D341Med (cell line): Measurements from ENCODE around the gene INO80.

Experiments used
- DNase-seq: peaks from one replicate; pipeline ENCODE4 v3.0.0; 2012; ENCODE audit warnings: low spot score

Gene INO80

DNA sequence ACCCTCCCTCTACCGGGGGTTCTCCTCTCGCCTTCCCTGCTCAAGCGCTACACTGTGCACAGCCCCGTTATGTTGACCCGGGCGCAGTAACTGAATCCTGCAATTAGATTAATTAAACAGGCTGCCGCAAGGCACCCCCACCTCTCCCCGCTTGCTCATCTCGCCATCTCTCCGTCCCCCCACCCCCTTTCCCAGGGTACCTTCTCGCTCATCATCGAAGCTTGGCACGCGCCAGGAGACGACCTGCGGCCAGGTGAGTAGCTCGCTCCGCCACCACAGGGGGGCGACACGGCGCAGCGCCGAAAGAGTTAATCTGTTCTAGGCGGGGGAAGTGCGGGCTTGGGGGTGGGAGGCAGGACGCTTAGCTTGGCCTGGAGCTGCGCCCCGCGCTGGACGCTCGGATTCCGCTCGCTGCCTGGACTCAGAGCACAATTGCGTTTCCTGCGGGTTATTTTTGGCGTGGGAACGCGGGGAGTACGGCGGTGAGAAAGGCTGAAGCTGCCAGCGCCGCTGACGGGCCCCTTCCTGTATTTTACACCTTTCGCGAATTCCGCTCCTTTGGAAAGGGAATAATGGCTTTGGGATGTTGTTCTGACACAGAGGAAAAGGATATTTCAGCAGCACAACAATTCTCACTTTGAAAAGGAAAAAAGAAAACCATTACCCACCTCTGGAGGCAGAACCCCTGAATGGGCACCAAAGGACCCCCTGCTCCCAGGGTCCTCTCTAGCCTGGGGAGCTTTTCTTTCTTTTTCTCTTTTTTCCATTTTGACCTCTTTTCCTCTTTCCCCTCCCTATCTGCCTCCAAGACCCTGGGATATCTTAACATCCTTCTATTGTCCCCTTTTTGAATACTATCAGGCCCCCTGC lies 185.4 kb downstream of the INO80 start:
- DNase-seq = peak; percentile 69

- DNase-seq = no peak
Measured at GRCh38 chr15:40929660-40930429, 186.2 kb downstream of the INO80 start.
